HEK293 (cell line): ENCODE measurements around the gene BRI3.
A peak's percentile ranks its signal among the peaks of the same experiment; 100 is the strongest.

Source experiments
- CTCF ChIA-PET: fragments of 350-600 bp; formaldehyde crosslinking; extraction: SDS; loops from one replicate; lab custom pipeline; 2021; ENCODE audit warnings: antibody characterized with exemption; lab: Yijun Ruan, JAX
- POLR2A ChIA-PET: fragments of 300-600 bp; formaldehyde crosslinking; extraction: SDS; loops from one replicate; lab custom pipeline; 2020; ENCODE audit warnings: antibody characterized with exemption, inconsistent platforms; lab: Yijun Ruan, JAX
- H3K27ac ChIP-seq: fragments of 200-500 bp; sonication (Bioruptor generic); 2 replicates; pipeline ENCODE4 v1.5.1; 2014; ENCODE audit warnings: low read depth, low read length, control low read depth, inconsistent platforms; ENCODE audit errors: extremely low read depth
- H3K36me3 ChIP-seq, 2 experiments: fragments of 200-500 bp in 1 of 2; sonication (Bioruptor generic) in 1 of 2; 1 replicate in 1 of 2; 2 replicates in 1 of 2; pipeline ENCODE4 v1.5.1; 2014 to 2017; ENCODE audit warnings: inconsistent platforms in 2 of 2, low read length in 2 of 2; ENCODE audit not compliant: control insufficient read depth in 2 of 2, insufficient read depth in 1 of 2
- H3K4me1 ChIP-seq: fragments of 200-500 bp; sonication (Bioruptor generic); 2 replicates; pipeline ENCODE4 v1.5.1; 2014; ENCODE audit warnings: mild to moderate bottlenecking, low read length, inconsistent platforms; ENCODE audit not compliant: control insufficient read depth, insufficient read depth
- H3K4me3 ChIP-seq: 2 replicates; pipeline ENCODE4 v1.5.1; 2011; ENCODE audit warnings: low read depth, mild to moderate bottlenecking, control low read depth, low read length, moderate library complexity
- H3K9me3 ChIP-seq: fragments of 200-500 bp; sonication (Bioruptor generic); 2 replicates; pipeline ENCODE4 v1.5.1; 2014; ENCODE audit warnings: low read depth, low read length, inconsistent platforms; ENCODE audit not compliant: control insufficient read depth, insufficient read depth
- BCL6B ChIP-seq: fragments of 450-650 bp; formaldehyde crosslinking; IDR thresholded peaks from 2 replicates; pipeline ENCODE4 v1.5.1; 2017; ENCODE audit warnings: missing biosample characterization, missing genetic modification characterization
- ELK4 ChIP-seq: IDR thresholded peaks from 2 replicates; pipeline ENCODE4 v1.6.1; 2011; ENCODE audit warnings: mild to moderate bottlenecking, low read depth, low read length, borderline replicate concordance
- GLIS1 ChIP-seq: fragments of 450-650 bp; formaldehyde crosslinking; IDR thresholded peaks from 2 replicates; pipeline ENCODE4 v1.5.1; 2016; ENCODE audit warnings: missing biosample characterization, missing genetic modification characterization
- MEIS1 ChIP-seq: sonication (generic); formaldehyde crosslinking; IDR thresholded peaks from 2 replicates; pipeline ENCODE4 v1.8.1; 2022; ENCODE audit warnings: missing genetic modification reagents, mild to moderate bottlenecking, borderline replicate concordance
- ZNF600 ChIP-seq: fragments of 450-650 bp; formaldehyde crosslinking; IDR thresholded peaks from 2 replicates; pipeline ENCODE4 v1.5.1; 2016; ENCODE audit warnings: missing biosample characterization, missing genetic modification characterization
- ZNF658 ChIP-seq: fragments of 450-650 bp; formaldehyde crosslinking; IDR thresholded peaks from 2 replicates; pipeline ENCODE4; 2016; ENCODE audit warnings: missing biosample characterization, missing genetic modification characterization
- ZNF670 ChIP-seq: fragments of 450-650 bp; formaldehyde crosslinking; IDR thresholded peaks from 2 replicates; pipeline ENCODE4 v1.5.1; 2016; ENCODE audit warnings: missing biosample characterization, missing genetic modification characterization, low read depth
- TF ChIP-seq, protein P1 (sequence below): fragments of 450-650 bp; formaldehyde crosslinking; IDR thresholded peaks from 2 replicates; pipeline ENCODE4 v1.5.1; 2016; ENCODE audit warnings: missing biosample characterization, missing genetic modification characterization
- TF ChIP-seq, protein P2 (sequence below): fragments of 450-650 bp; formaldehyde crosslinking; IDR thresholded peaks from 2 replicates; pipeline ENCODE4 v1.5.1; 2016; ENCODE audit warnings: missing biosample characterization, missing genetic modification characterization

The BRI3 gene

DNA sequence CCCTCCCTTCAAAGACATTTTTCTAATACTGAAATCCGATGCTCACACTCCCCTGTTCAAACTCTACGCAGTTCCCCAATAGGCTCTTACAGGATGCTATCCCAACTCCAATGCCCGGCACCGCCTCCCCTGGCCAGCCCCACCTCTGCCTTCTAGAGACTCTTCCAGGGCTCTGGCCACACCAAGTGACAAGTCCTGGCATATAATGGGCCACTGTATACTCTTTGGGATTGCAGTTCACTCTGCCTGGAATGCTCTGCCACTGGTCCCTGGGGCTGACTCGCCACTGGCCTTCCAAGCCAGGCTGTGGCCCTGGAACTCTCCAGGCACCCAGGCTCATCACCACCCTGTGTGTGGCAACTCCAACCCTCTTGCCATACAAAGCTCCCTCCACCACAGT is 3.1 kb upstream of the BRI3 start:
- CTCF ChIA-PET, result no interaction called here
- Histone ChIP-seq H3K9me3 (no peaks in the 10 kb centered on the region), H3K36me3 (peaks cover 0 to 4% of the 10 kb centered on the region in 2 experiments; a peak in 2 of 3 replicates), H3K4me1 (peaks cover 12% of the 10 kb centered on the region), H3K27ac (no peak overlapping the region), H3K4me3 (no peak overlapping the region)
- POLR2A ChIA-PET, result interaction anchor here (0.6 kb wide), 1 partner anchor 1093 kb away, joined by 4 read pairs; no protein-coding TSS in a partner anchor
- TF ChIP-seq ZNF600 (tag by site-specific recombination), result peak; percentile 71
- no peak for TF ChIP-seq ELK4
- TF ChIP-seq, all 188 proteins: peak for 1

- no peak overlapping the region for H3K4me3 ChIP-seq
- no peak overlapping the region for H3K27ac ChIP-seq
- TF ChIP-seq ZNF670 (tag by site-specific recombination) (no peak), GLIS1 (tag by site-specific recombination) (0 out of 2 replicates have a peak, but pooled peaks have one; percentile 1)
- H3K9me3 ChIP-seq, result no peaks in the 10 kb centered on the region
- ChIA-PET CTCF (interaction anchor here (0.6 kb wide), 1 partner anchor 504 kb away, joined by 3 read pairs; no protein-coding TSS in a partner anchor), POLR2A (no interaction called here)
- H3K36me3 ChIP-seq, result peaks cover 0 to 10% of the 10 kb centered on the region in 2 experiments; a peak in 2 of 3 replicates
- H3K4me1 ChIP-seq, result peaks cover 12% of the 10 kb centered on the region
These were observed 2.5 kb upstream of the BRI3 start for GRCh38 chr7:98278936-98279335.

DNA sequence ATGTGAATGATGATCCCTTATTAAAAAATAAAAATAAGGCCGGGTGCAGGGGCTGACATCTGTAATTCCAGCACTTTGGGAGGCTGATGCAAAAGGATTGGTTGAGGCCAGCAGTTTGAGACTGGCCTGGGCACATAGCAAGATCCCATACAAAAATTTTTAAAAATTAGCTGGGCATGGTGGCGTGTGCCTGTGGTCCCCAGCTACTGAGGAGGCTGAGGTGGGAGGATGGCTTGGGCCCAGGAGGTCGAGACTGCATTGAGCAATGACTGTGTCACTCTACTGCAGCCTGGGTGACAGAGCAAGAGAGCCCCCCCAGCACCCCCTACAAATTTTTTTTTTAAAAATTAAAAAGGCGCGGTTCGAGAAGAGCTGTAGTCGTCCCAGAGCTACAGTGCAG is 1.2 kb upstream of the BRI3 start:
- Histone ChIP-seq H3K36me3 (peaks cover 0 to 21% of the 10 kb centered on the region in 2 experiments; a peak in 2 of 3 replicates), H3K9me3 (no peaks in the 10 kb centered on the region)
- ChIA-PET POLR2A (interaction anchor here (1.4 kb wide), 1 partner anchor 121 kb away, joined by 3 read pairs; the partner anchor contains the start of gene BAIAP2L1), CTCF (no interaction called here)
- TF ChIP-seq, protein P1, sequence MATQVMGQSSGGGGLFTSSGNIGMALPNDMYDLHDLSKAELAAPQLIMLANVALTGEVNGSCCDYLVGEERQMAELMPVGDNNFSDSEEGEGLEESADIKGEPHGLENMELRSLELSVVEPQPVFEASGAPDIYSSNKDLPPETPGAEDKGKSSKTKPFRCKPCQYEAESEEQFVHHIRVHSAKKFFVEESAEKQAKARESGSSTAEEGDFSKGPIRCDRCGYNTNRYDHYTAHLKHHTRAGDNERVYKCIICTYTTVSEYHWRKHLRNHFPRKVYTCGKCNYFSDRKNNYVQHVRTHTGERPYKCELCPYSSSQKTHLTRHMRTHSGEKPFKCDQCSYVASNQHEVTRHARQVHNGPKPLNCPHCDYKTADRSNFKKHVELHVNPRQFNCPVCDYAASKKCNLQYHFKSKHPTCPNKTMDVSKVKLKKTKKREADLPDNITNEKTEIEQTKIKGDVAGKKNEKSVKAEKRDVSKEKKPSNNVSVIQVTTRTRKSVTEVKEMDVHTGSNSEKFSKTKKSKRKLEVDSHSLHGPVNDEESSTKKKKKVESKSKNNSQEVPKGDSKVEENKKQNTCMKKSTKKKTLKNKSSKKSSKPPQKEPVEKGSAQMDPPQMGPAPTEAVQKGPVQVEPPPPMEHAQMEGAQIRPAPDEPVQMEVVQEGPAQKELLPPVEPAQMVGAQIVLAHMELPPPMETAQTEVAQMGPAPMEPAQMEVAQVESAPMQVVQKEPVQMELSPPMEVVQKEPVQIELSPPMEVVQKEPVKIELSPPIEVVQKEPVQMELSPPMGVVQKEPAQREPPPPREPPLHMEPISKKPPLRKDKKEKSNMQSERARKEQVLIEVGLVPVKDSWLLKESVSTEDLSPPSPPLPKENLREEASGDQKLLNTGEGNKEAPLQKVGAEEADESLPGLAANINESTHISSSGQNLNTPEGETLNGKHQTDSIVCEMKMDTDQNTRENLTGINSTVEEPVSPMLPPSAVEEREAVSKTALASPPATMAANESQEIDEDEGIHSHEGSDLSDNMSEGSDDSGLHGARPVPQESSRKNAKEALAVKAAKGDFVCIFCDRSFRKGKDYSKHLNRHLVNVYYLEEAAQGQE (tag by site-specific recombination), result no peak
- no peak for TF ChIP-seq BCL6B (tag by site-specific recombination)
- TF ChIP-seq, protein P2, sequence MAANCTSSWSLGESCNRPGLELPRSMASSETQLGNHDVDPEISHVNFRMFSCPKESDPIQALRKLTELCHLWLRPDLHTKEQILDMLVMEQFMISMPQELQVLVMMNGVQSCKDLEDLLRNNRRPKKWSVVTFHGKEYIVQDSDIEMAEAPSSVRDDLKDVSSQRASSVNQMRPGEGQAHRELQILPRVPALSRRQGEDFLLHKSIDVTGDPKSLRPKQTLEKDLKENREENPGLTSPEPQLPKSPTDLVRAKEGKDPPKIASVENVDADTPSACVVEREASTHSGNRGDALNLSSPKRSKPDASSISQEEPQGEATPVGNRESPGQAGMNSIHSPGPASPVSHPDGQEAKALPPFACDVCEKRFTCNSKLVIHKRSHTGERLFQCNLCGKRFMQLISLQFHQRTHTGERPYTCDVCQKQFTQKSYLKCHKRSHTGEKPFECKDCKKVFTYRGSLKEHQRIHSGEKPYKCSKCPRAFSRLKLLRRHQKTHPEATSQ (tag by site-specific recombination), result no peak
- TF ChIP-seq MEIS1 (CRISPR knock-in tag), result no peak
- no peak for TF ChIP-seq ZNF658 (tag by site-specific recombination)
- TF ChIP-seq, all 188 proteins: peak for 0
- Histone ChIP-seq H3K4me1 (peaks cover 12% of the 10 kb centered on the region), H3K4me3 (no peak overlapping the region), H3K27ac (no peak overlapping the region)
